Panc1 (cell line): Measurements from ENCODE around the gene S100PBP.

Experiments
- POLR2AphosphoS5 ChIP-seq: IDR thresholded peaks from 2 replicates; pipeline ENCODE4 v1.6.1; 2012; ENCODE audit warnings: mild to moderate bottlenecking, low read depth, low read length, moderate library complexity
- REST ChIP-seq, 2 experiments: IDR thresholded peaks; 2 replicates each; pipeline ENCODE4 v1.6.1; 2011 to 2012; ENCODE audit warnings: low read depth in 2 of 2, control low read depth in 1 of 2, low read length in 1 of 2, mild to moderate bottlenecking in 1 of 2, moderate library complexity in 1 of 2; ENCODE audit not compliant: insufficient read depth in 1 of 2
- TCF7L2 ChIP-seq: IDR thresholded peaks from 2 replicates; pipeline ENCODE4 v1.6.1; 2011; ENCODE audit warnings: mild to moderate bottlenecking, low read depth, low read length, inconsistent platforms
- TF ChIP-seq, protein P1 (sequence below): fragments of 450-650 bp; IDR thresholded peaks from 2 replicates; pipeline ENCODE4 v1.5.1; 2017; ENCODE audit warnings: mild to moderate bottlenecking

- TF ChIP-seq, protein P1, sequence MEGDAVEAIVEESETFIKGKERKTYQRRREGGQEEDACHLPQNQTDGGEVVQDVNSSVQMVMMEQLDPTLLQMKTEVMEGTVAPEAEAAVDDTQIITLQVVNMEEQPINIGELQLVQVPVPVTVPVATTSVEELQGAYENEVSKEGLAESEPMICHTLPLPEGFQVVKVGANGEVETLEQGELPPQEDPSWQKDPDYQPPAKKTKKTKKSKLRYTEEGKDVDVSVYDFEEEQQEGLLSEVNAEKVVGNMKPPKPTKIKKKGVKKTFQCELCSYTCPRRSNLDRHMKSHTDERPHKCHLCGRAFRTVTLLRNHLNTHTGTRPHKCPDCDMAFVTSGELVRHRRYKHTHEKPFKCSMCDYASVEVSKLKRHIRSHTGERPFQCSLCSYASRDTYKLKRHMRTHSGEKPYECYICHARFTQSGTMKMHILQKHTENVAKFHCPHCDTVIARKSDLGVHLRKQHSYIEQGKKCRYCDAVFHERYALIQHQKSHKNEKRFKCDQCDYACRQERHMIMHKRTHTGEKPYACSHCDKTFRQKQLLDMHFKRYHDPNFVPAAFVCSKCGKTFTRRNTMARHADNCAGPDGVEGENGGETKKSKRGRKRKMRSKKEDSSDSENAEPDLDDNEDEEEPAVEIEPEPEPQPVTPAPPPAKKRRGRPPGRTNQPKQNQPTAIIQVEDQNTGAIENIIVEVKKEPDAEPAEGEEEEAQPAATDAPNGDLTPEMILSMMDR = no peak
- TF ChIP-seq POLR2AphosphoS5 (no peak), TCF7L2 (no peak), REST (IDR thresholded peaks at IDR 0.05; ENCODE audit: insufficient read depth in 1 of 2, low read depth in 2 of 2, low read length in 1 of 2) (no peak)
Observed at GRCh38 chr1:32878637-32879041, 61.2 kb downstream of the S100PBP start.
